Activated CD4-positive, alpha-beta T cell treated with anti-CD3 and anti-CD28 coated beads, Interleukin-2, Interleukin-6, amounts not matched to agents 100 ng/mL and 50 ng/mL, durations not matched to agents 16 hours and 8 hours (primary cell): Measurements from ENCODE around the gene SYT10.
"Not testable (repeated sequence)": the region's sequence is repeated elsewhere in the genome, so short reads cannot be mapped to it uniquely, and the experiment has no call there.

Source experiments
- DNase-seq: peaks from one replicate; pipeline ENCODE4 v3.0.0-alpha.2; 2020

SYT10 gene, protein sequence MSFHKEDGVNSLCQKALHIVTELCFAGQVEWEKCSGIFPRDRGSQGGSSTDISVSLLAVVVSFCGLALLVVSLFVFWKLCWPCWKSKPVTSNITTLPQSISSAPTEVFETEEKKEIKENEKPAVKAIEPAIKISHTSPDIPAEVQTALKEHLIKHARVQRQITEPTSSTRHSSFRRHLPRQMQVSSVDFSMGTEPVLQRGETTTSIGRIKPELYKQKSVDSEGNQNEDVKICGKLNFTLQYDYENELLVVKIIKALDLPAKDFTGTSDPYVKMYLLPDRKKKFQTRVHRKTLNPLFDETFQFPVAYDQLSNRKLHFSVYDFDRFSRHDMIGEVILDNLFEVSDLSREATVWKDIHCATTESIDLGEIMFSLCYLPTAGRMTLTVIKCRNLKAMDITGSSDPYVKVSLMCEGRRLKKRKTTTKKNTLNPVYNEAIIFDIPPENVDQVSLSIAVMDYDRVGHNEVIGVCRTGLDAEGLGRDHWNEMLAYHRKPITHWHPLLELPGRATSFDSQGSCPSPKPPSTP

DNA sequence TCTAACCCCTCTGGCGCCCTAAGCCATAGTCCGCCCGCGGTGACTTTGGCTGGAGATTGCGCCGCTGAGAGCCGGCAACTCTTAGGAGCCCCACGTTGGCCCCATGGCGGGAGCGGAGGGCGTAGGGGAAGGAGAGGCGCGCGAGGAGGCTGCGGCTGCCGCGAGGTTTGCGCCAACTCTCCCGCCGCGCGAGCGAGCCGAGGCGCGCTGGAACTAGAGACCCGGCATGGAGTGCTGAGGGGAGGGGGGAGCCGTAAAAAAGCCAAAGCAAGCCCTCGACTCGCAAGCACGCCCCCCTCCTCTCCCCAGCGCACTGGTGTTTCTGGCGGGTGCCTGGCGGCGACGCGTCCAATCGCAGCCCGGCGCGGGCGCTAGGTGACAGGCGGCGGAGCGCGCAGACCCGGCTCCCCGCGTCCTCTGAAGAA, at the start of gene SYT10:
Gene SYT10, minus strand, starts transcription at position 233 of the 425 bp plus-strand sequence. CDS start 297 bp downstream, outside the sequence.
- DNase-seq, result peak; percentile 14

DNA sequence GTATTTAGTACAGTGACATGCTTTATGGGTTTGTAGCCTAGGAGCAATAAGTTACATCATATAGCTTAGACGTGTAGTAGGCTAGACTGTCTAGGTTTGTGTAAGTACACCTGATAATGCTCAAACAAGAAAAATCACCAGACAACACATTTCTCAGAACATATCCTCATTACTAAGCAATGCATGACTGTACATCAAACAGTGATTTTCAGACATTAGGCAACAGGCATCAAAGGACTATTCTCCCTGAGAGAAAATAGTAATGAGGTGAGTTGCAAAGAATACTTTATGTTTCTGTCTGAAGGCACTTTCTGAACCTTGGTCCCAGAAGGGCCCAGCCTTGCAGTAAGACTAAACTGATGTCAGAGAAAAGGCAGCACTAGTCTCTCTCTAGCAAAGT, 48.4 kb upstream of the SYT10 start:
- DNase-seq, result no peak

DNA sequence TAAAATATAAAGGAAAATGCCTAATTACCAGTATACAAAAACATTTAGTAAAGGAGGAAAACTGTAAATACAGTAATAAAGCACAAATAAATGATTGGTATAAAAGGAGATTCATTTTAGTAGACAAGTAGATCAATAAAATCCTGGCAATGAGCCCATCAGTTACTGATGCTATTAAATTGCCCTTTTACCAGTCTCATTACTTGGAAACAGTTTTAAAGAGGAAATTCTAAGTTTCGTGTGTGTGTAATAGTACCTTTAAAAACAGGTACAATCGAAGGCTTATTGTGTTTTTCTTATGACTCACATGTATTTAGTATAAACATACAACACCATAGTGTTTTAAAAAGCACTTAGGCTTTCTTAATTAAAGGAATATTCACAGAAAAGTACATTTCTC, 46.4 kb upstream of the SYT10 start:
- no peak for DNase-seq

DNA sequence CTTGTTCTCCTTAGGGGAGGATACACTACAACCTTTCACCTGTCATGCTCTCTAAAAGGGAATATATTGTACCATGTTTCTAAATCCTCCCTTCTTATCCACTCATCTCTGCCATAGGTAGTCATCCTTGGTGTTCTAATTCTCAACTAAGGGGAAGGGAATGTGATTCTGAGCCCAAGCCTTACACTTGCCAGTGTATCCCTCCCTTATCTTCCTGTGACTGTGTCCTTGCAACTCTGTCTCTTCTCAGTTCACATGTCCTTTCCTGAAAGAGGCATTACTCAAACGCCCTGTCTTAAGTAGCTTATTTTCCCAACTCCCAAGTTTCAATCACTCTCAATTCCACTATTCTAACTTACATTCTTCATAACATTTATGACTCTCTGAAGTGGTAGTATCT, 44.5 kb upstream of the SYT10 start:
- DNase-seq, result no peak

DNA sequence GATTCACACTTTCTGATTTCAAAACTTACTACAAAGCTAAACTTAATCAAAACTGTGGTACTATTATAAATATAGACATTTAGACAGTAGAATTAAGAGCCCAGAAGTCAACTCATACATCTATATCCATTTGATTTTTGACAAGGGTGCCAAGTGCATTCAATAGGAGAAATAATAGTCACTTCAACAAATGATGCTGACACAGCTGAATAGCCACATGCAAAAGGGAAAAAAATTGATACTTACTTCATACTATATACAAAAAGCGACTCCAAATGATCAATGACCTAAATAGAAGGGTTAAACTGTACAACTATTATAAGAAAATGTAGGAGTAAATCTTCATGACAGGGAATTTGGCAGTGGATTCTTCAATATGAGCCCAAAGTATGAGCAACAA, 40.7 kb upstream of the SYT10 start:
- no peak for DNase-seq

DNA sequence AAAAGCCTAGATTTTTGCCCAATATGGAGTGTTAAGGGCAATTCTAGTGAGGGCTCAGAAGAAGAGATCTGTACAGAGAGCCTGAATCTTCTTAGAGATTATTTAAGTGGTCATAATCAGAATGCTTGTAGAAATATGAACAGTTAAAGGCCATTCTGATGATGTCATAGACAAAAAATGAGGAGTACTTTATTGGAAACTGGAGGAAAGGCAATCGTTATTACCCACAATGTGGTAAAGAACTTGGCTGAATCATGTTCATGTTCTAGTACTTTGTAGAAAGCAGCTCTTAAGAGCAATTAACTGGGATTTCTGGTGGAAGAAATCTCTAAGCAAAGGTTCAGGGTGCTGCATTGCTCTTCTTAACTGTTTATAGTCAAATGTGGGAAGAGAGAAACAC, 36.4 kb upstream of the SYT10 start:
- no peak for DNase-seq

DNA sequence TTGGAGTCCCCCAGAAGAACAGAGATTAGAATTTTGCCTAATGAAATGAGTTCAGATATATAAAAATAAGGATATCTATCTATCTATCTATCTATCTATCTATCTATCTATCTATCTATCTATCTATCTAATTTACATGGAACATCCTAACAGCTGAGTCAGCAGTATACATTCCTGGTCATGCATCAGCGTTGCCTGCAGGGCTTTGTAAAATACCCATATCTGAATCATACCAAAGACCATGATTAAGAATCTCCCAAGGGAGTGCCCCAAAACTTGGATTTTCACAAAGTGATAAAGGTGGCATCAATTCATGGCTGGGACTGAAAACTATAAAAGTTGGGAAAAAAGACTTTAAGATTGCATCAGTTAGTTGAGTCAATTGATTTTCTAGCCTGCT, 32.7 kb upstream of the SYT10 start:
- DNase-seq, result no peak

DNA sequence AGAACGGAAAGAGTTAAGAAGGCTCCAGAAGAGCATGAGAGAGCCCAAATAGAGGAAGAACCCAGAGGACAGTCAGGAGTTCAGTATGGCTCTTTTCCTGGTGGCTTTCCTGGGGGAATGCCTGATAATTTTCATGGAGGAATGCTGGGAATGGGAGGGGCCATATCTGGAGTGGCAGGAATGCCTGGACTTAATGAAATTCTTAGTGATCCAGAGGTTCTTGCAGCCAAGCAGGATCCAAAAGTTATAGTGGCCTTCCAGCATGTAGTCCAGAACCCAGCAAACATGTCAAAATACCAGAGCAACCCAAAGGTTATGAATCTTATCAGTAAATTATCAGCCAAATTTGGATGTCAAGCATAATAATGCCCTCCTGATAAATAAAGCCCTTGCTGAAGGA, 15.5 kb upstream of the SYT10 start:
- DNase-seq, result no peak

DNA sequence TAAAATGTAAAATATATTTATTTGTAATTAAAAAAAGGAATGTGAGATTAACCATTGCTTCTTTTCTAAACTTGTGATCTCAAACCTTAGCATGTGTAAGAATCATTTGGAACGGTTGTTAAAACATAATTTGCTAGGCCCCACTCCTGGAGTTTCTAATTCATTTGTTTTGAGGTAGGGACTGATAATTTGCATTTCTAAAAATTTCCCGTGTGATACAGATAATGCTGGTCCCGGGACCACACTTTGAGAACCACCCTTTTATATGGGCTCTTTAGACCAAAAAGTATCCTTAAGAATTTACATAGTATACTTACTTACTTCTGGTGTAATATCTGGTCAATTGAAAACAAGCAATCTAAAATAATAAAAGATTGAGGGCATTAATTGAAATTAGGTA, 10.9 kb upstream of the SYT10 start:
- DNase-seq, result no peak

DNA sequence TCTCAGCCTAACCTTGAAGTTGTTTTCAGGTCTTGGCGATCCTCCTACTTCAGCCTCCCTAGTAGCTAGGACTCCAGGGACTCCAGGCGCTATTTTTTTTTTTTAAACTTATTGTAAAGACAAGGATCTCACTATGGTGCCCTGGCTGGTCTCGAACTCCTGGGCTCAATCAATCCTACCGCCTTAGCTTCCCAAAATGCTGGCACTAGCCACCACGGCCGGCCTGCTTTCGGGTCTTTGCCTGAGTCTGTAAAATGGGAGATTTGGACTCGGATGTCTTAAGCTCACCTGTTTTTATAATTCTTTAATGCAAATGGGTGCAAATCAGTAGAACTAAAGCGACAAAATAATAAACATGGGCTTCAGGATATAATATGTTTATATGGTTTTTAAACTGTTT, 858 bp upstream of the SYT10 start:
- no peak for DNase-seq

DNA sequence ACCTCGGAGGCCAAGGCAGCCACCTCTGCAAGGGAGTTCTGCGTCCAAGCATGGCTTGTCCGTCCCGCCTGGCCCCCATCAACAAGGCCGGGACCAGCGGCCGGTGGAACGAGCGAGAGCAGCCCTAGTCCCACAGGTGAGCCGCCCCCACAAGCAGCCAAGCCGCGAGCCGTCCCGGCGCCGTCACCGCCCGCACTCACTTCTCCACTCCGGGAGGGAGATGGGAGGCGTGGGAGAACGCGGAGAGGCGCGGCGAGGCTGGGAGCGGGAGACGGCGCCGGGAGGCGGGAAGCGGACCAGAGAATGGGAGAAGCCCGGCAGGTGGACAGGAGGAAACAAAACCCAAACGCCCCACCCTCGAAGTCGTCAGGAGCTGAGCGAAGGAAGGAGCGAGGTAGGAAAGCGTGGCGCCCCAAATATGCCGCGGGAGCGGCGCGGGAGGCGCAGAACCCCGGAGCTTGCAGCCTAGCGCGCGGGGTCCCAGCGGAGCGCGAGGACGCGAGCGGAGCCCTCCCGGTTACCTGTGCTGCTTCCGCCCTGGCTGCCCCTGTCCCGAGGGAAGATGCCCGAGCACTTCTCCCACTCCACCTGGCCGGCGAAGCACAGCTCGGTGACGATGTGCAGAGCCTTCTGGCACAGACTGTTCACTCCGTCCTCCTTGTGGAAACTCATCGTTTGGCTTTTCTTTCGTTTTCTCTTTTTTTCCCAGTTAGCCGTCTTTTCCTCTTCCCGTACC, 600 bp downstream of the SYT10 start:
- no peak for DNase-seq

DNA sequence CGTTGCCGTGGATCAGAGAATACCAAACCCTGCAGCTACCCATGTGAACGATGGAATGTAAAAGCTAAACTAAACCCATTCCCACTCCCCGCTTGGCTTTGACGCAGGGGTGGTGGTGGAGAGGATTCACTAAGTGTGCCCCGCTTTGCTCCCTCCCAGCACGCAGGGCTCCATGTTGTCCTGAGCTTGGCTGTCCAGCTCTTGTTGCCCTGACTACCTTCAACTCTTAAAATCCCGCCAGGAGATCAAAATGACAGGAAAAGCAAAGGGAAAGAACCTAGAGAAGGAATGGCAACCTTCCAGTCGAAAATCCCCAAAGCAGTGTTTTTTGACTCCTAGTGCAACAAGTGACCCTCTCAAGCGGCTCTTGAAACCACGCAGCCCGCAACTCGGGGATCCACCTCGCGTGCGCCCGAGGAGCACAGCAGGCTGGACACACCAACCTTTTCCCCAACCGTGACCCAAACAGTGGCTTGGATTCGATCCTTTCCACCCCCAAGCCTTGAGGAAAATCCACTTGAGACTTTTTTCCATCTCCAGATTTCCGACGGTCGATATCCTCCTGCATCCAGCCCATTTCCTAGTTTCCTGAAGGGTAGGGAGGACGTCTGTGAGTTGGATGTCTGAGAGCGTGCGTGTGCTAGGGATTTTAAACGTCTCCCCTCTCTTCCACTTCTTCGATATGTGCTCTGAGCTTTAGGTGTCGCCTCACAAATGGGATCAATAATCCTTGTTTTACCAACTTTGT, 1.4 kb downstream of the SYT10 start:
- DNase-seq, result no peak

DNA sequence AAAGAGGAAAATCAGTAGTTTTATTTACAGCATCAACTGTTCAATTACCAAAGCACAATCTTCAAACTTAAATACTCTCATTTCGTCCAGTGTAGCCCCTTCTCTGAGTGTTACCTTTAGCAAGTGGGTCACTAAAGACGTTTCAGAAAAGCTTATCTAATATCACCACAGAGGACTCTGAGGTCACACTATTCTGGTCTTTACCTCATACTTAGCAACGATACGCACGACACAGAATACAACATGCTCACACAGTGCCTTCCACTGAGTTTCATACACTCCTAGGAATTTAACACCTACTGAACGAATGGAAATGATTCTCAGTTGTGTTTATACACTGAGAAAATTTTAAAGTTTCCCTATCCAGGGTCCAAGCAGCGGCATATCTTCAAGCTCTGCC, 2.0 kb downstream of the SYT10 start:
- DNase-seq, result no peak

DNA sequence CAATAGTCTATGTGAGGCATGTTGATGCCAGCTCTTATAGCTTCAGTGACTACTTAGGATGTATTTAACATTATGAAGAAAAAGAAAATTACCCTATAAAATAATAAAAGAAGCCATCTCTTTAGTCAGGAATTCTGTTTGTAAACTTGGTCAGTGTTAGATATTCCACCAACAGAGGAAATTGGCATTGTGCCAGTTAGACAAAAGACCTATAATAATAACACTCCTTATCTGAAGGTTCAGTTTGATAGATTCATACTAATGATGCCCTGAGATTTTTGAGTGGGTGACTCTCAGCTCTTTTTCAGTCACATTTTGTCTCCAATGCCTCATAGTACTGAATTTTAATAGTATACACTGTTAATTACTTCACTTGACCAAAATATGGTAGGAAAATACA, 6.6 kb downstream of the SYT10 start:
- no peak for DNase-seq

DNA sequence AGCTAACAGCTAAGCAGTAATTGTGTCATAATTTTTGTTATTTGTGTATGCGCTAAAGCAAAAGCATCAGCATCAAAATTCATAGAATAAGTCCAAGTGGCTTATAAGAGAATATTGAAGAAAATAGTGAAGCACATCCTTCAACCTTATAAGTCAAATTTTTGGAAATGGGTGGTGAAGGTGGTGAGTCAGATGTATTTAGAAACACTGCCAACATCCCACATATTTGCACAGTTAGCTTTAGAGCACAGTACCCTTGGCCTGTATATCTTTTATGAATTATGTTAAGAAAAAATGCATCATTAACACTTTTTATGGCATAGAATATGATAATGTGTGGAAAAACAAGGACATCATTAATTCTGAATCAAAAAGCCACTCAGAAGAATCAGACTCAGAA, 8.0 kb downstream of the SYT10 start:
- no peak for DNase-seq

DNA sequence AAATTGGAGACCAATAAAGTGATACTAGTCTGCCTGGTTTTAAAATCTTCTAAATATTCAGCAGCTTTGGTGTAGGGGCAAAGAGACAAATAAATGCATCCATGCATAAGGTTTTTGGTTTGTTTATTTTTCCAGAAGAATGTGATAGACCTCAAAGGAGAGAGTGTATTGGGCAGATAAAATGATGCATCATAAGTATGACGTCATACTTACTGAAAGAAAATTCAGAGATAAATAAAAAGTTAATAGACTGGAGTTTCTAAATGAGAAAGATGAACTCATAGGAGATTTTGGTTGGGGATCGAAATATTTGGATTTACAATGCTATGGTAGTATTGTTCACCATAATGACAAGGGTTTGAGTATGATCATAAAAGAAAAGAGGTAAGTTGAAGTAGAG, 10.2 kb downstream of the SYT10 start:
- DNase-seq, result no peak

DNA sequence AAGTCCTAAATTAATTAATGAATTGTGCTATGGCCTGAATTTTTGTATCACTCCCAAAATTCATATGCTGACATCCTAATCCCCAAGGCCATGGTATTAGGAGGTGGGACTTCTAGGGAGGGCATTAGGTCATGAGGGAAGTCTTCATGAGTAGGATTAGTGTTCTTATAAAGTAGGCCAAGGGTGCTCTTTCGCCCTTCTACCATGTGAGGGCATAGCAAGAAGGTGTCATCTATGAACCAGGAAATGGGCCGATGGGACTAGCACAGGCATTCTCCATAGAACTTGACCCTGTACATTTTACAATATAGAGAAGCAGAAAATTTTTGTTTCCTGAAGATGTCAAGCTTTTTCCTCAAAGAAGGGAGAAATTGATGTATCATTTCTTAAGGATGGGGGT, 12.5 kb downstream of the SYT10 start:
- DNase-seq, result no peak

DNA sequence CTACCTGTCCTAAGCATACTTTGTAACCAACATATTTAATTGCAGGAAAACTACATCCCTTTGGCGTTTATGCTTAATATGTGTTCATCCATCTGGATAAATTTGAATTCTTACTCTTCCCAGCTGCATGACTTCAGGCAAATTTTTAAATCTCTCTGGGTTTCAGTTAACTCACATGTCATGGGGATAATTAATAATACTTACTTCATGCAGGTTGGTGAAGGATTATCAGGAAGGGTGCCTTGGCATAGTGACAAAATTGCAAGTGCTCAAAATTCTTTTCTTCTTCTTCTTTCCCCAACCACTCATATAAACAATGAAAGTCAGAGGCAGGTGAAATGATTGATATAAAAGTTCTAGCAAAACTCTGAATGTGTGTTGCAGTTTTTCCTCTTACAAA, 15.9 kb downstream of the SYT10 start:
- no peak for DNase-seq

DNA sequence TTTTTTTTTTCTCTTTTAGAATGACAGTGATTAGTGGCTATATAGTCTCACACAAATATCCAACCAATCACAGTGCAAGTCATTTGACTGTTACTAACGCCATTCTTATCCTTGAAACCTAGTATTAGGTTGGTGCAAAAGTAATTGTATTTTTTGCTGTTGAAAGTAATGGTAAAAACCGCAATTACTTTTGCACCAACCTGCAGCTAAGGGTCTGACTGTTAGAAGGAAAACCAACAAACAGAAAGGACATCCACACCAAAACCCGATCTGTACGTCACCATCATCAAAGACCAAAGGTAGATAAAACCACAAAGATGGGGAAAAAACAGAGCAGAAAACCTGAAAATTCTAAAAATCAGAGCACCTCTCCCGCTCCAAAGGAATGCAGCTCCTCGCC, 27.2 kb downstream of the SYT10 start:
- DNase-seq, result not testable (repeated sequence)

DNA sequence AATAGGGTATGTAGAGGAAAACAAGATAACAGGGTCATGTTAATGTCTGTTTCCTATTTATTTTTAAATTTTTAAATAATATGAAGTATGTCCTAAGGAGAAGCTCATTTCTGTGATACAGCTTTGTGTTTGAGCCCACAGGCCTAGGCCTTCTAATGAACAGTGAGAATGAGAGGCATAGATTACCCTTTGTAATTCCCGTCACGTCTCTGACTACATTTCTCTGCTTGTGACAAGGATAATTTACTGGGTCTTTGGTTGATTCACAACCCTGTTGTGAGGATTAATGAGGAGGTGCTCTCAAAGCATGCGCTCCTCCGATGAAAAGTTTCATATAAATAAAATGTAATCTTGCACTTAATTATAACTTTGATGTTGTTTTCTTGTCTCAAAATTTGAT, 56.1 kb downstream of the SYT10 start:
- no peak for DNase-seq

DNA sequence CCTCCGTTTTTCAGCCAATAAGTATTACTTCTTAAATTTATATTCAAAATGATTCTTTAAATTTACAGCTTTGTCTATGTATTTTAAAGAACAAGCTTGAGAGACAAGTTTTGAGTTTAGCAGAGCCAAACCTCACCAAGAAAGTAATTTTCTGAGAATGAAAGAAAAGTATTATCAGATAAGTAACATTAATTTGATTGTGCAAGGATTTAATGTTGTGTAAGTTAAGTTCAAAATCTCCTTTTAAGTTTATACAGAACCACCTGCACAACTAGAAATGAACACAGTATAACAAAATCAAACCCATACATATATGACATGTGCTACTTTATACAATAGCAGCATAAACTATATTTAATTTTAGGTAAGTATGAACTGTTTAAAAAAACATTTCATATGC, 63.5 kb downstream of the SYT10 start:
- DNase-seq, result no peak

DNA sequence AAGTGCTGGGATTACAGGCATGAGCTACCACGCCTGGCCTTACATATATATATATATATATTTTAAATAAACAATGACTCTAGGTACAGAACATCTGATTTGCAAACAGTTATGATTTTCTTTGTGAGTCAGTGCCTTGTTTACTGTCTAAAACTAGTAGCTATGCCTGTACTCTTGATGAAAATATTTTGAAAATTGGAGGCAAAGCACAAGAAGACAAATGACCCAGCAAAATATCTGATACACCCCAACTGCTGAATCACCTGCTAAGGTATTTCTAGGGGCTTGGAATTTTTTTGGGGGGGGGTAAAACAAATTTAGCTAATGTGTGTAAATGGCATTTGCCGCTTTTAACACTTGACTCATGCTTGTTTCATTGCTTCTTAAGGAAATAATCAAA, 69.3 kb downstream of the SYT10 start:
- no peak for DNase-seq

DNA sequence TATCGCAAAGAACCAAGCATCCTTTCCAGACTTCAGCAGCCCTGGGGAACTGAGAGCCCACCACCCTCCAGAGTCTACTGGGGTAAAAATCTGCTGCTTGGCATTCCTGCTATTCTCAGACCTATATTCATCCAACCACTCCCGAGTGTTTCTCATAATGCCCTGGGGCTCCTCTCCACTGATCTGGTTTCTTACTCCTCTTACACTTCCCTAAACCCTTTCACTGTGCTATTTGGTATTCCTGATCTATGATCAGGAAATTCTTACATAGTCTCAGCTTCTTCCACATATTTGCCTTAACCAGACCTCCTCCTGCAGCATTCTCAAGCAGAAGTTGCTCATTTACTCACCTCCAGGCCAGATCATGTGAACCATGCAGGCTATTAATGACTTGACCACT, 82.4 kb downstream of the SYT10 start:
- no peak for DNase-seq

DNA sequence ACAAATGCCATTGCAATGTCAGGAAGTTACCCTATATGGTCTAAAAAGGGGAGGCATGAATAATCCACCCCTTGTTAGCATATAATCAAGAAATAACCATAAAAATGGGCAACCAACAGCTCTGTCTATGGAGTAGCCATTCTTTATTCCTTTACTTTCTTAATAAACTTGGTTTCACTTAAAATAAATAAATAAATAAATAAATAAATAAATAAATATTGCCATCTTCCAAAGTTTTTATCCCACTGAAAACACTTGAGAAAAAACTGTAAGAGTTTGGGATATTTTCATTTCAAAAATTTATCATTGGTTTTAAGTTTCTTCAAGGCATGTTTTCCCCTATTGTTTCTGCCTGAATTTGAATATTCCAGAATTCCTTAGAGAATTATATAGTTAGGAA, 89.8 kb downstream of the SYT10 start:
- no peak for DNase-seq
